Upper lobe of left lung (tissue), 4 donors: ENCODE results near the gene FLOT2.

ENCODE experiments used
- EP300 ChIP-seq, 4 donors: sonication (generic); formaldehyde crosslinking; IDR thresholded peaks; one replicate each; pipeline ENCODE4 v1.5.1; 2017; ENCODE audit warnings: antibody characterized with exemption in 4 of 4, control low read depth in 2 of 4
- POLR2A ChIP-seq, 4 donors: fragments of 450-650 bp; IDR thresholded peaks; one replicate each; pipeline ENCODE4 v1.5.1; 2016 to 2017; ENCODE audit warnings: antibody characterized with exemption in 4 of 4, mild to moderate bottlenecking in 2 of 4
- TF ChIP-seq, protein P1 (sequence below), 6 experiments: fragments of 450-650 bp in 4 of 6; fragments of 200-600 bp in 2 of 6; sonication (generic) in 2 of 6; IDR thresholded peaks; one replicate each; pipeline ENCODE4 v1.5.1; 2016 to 2019; ENCODE audit warnings: antibody characterized with exemption in 6 of 6

DNA sequence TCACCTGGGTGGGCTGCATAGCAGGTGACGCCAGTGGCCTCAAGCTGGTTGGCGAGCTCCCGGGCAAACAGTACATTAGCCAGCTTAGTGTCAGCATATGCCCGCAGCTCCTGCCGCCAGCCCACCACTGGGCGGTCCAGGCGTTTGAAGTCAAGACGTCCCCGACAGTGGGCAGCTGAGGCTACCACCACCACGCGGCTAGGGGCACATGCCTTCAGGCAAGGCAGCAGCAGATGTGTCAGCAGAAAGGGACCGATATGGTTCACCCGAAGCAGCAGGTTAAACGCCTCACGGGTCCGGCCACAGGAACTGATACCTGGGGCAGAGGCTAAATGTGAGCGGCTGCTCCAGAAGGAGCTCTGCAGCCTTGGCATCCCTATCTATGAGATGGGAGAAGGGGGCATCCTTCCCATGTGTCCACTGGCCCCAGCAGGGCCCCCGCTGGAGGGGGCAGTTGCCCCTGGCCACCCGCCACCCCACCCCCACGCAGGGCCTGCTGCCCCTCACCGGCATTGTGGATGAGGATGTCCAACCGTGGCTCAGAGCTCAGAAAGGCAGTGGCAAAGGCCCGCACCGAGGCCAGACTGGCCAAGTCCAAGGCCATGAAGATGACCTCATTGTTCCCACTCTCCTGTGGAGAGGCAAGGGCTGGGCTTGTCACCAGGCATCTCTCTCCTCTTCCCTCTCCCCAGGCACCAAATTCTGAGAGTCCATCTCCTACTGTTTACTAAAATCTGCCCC lies 3.6 kb upstream of the FLOT2 start:
- TF ChIP-seq, protein P1, sequence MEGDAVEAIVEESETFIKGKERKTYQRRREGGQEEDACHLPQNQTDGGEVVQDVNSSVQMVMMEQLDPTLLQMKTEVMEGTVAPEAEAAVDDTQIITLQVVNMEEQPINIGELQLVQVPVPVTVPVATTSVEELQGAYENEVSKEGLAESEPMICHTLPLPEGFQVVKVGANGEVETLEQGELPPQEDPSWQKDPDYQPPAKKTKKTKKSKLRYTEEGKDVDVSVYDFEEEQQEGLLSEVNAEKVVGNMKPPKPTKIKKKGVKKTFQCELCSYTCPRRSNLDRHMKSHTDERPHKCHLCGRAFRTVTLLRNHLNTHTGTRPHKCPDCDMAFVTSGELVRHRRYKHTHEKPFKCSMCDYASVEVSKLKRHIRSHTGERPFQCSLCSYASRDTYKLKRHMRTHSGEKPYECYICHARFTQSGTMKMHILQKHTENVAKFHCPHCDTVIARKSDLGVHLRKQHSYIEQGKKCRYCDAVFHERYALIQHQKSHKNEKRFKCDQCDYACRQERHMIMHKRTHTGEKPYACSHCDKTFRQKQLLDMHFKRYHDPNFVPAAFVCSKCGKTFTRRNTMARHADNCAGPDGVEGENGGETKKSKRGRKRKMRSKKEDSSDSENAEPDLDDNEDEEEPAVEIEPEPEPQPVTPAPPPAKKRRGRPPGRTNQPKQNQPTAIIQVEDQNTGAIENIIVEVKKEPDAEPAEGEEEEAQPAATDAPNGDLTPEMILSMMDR (IDR thresholded peaks at IDR 0.05): no peak
- TF ChIP-seq POLR2A (IDR thresholded peaks at IDR 0.05) (no peak), EP300 (IDR thresholded peaks at IDR 0.05) (no peak)
